GM03348 (cell line): Measurements from ENCODE around the gene HBEGF.

ENCODE experiments used
- DNase-seq: peaks from one replicate; pipeline ENCODE4 v3.0.0; 2012; ENCODE audit warnings: low spot score

The HBEGF gene

GRCh38 chr5:140336388-140336787 is 10.0 kb downstream of the HBEGF start:
- DNase-seq, result no peak

- DNase-seq, result no peak
Measured at GRCh38 chr5:140331638-140332037, 14.8 kb downstream of the HBEGF start.

GRCh38 chr5:140329739-140330481 is 16.5 kb downstream of the HBEGF start:
- no peak for DNase-seq

- DNase-seq, result no peak
Measured at GRCh38 chr5:140328036-140328764, 18.2 kb downstream of the HBEGF start.

GRCh38 chr5:140327589-140327988 is 18.8 kb downstream of the HBEGF start:
- DNase-seq, result no peak

GRCh38 chr5:140325486-140325885 is 20.9 kb downstream of the HBEGF start:
- no peak for DNase-seq

- peak; percentile 62 for DNase-seq
Measured at GRCh38 chr5:140324617-140325241, 21.7 kb downstream of the HBEGF start.

GRCh38 chr5:140324041-140324600 is 22.3 kb downstream of the HBEGF start:
- DNase-seq, result no peak

- peak; percentile 90 for DNase-seq
Measured at GRCh38 chr5:140322751-140323731, 23.4 kb downstream of the HBEGF start.

GRCh38 chr5:140321796-140322195 is 24.6 kb downstream of the HBEGF start:
- no peak for DNase-seq

- no peak for DNase-seq
Measured at GRCh38 chr5:140319833-140320232, 26.6 kb downstream of the HBEGF start.

- DNase-seq, result no peak
Measured at GRCh38 chr5:140318792-140319191, 27.6 kb downstream of the HBEGF start.

GRCh38 chr5:140317859-140318258 is 28.5 kb downstream of the HBEGF start:
- peak; percentile 67 for DNase-seq

- DNase-seq, result no peak
Measured at GRCh38 chr5:140312791-140313189, 33.6 kb downstream of the HBEGF start.

- DNase-seq, result peak; percentile 61
Measured at GRCh38 chr5:140312067-140312790, 34.2 kb downstream of the HBEGF start.

- peak; percentile 63 for DNase-seq
Measured at GRCh38 chr5:140311011-140311467, 35.4 kb downstream of the HBEGF start.

GRCh38 chr5:140310434-140310833 is 36.0 kb downstream of the HBEGF start:
- DNase-seq, result no peak

GRCh38 chr5:140309706-140310249 is 36.6 kb downstream of the HBEGF start:
- no peak for DNase-seq

- no peak for DNase-seq
Measured at GRCh38 chr5:140305471-140305870, 40.9 kb downstream of the HBEGF start.

- DNase-seq, result no peak
Measured at GRCh38 chr5:140303966-140304365, 42.4 kb downstream of the HBEGF start.
